ENCODE data around the gene NPL.

GRCh38 chr1:182816863-182817262 is 27.3 kb downstream of the NPL start:
- no peak for TF ChIP-seq ZNF160 (CRISPR knock-in tag; IDR thresholded peaks at IDR 0.05)
- no peak for TF ChIP-seq ZBTB4 (CRISPR knock-in tag; IDR thresholded peaks at IDR 0.05; ENCODE audit: borderline replicate concordance)
- TF ChIP-seq EZH2 (conservative IDR thresholded peaks at IDR 0.05; ENCODE audit: low read depth, low read length): no peak
- TF ChIP-seq NFIC (IDR thresholded peaks at IDR 0.05; ENCODE audit: low read length): no peak
- TF ChIP-seq SIN3A (IDR thresholded peaks at IDR 0.05; ENCODE audit: borderline replicate concordance, low read depth, low read length): no peak
- no peak for TF ChIP-seq PHB2 (IDR thresholded peaks at IDR 0.05; ENCODE audit: partially characterized antibody)
- no peak for TF ChIP-seq POLR2A (IDR thresholded peaks at IDR 0.05; ENCODE audit: insufficient read depth in 1 of 2, low read depth in 2 of 2, low read length in 2 of 2)
- no peak for TF ChIP-seq TCF7L2 (IDR thresholded peaks at IDR 0.05; ENCODE audit: low read depth, low read length)

Measured in HepG2 (cell line).